Heart right ventricle (tissue), 16 donors: ENCODE measurements around the gene METTL6. TPM values are rescaled to one million over a fixed set of nuclear protein-coding genes. Genes with fewer than 3 reads are reported as not detected.
"Not testable (repeated sequence)": the region's sequence is repeated elsewhere in the genome, so short reads cannot be mapped to it uniquely, and the experiment has no call there.

Source experiments
- ATAC-seq, 8 donors: fragments of 200-7000 bp; cut with Tn5 transposase; one replicate each; pipeline ENCODE4 v1.9.1; 2020; ENCODE audit warnings: mild to moderate bottlenecking in 8 of 8, moderate library complexity in 8 of 8, moderate number of reproducible peaks in 1 of 8
- DNase-seq, 2 donors: peaks; one replicate each; pipeline ENCODE4 v3.0.0-alpha.2; 2020
- H3K27ac ChIP-seq, 10 donors: fragments of 200-600 bp; sonication (generic) in 2 of 10; one replicate each; pipeline versions ENCODE4 v1.5.0 to v1.8.0; 2020 to 2022; ENCODE audit warnings: mild to moderate bottlenecking in 3 of 10
- H3K27me3 ChIP-seq, 7 donors: fragments of 200-600 bp; one replicate each; pipeline ENCODE4 v1.8.0; 2021 to 2022; ENCODE audit warnings: mild to moderate bottlenecking in 2 of 7
- H3K36me3 ChIP-seq, 9 donors: fragments of 200-600 bp; sonication (generic) in 1 of 9; one replicate each; pipeline versions ENCODE4 v1.5.0 to v1.8.0; 2020 to 2022; ENCODE audit warnings: mild to moderate bottlenecking in 2 of 9
- H3K4me1 ChIP-seq, 9 donors: fragments of 200-600 bp; sonication (generic) in 1 of 9; one replicate each; pipeline versions ENCODE4 v1.5.0 to v1.8.0; 2020 to 2022; ENCODE audit warnings: mild to moderate bottlenecking in 4 of 9
- H3K4me3 ChIP-seq, 10 donors: fragments of 200-600 bp; sonication (generic) in 2 of 10; one replicate each; pipeline versions ENCODE4 v1.5.0 to v1.8.0; 2020 to 2022; ENCODE audit warnings: mild to moderate bottlenecking in 7 of 10, moderate library complexity in 2 of 10
- H3K9me3 ChIP-seq, 11 donors: fragments of 200-600 bp in 10 of 11; sonication (generic) in 2 of 11; one replicate each; pipeline versions ENCODE4 v1.5.0 to v1.8.0; 2013 to 2022; ENCODE audit warnings: mild to moderate bottlenecking in 2 of 11, control low read depth in 1 of 11, moderate library complexity in 1 of 11
- CTCF ChIP-seq, 9 donors: fragments of 200-600 bp; sonication (generic) in 2 of 9; IDR thresholded peaks; one replicate each; pipeline versions ENCODE4 v1.5.0 to v1.8.0; 2021 to 2022; ENCODE audit warnings: antibody characterized with exemption in 9 of 9, mild to moderate bottlenecking in 5 of 9, moderate library complexity in 1 of 9
- WGBS, 2 donors: extraction: QIAGEN DNeasy Blood & Tissue Kit; methylation state at CpG; one replicate each; pipeline ENCODE4 v1.1.7; 2013; ENCODE audit warnings: inconsistent platforms in 1 of 2; 5-methylcytosine and 5-hydroxymethylcytosine counted together
- intact Hi-C, 10 donors: fragments of 100-400 bp; cut with DNase I; formaldehyde crosslinking; loops; one replicate each; pipeline versions ENCODE4 v1.11.1 to v1.14.2; 2022
- polyA plus RNA-seq, 2 donors: library from polyadenylated mRNA; stranded (reverse); fragments of 200-250 nt; gene quantifications; one replicate each; pipeline ENCODE4 v1.2.3, GENCODE V29; 2013
- total RNA-seq, 10 donors: library from RNA; stranded (reverse); fragmentation: NEBNext Ultra II Directional in 3 of 10; extraction: Animal tissue kit (Norgen Biotek cat#: 25700) in 3 of 10; gene quantifications; one replicate each; pipeline versions ENCODE4 v1.2.1 to v1.2.4, GENCODE V29; 2021 to 2023
- donor health status: Arrhythmogenic right ventricular cardiomyopathy.
- donor health status: ischemic (EF 13 %, LVEDD 7.1; RV severe dilation, severe dysfunction).
- donor health status: healthy with polysubstance abuse.
- donor health status: DM: no; HTN: yes; CAD: no.
- donor health status: DM: no; HTN: no; CAD: no.
- donor health status: ischemic (EF 25% LVEDD 6.9; RV normal size, moderate dysfunction).
- donor health status: ischemic (EF 25% LVEDD 5.7; RV mildly dilated, moderate dysfunction).
- donor health status: healthy.
- donor health status: DM: yes; HTN: yes; CAD: no.
- donor health status: Ischemic cardiomyopathy.
- donor health status: ischemic (EF 35%, LVEDD 5.7; RV mildly dilated, moderate dysfunction).
- donor health status: nonischemic (EF 11% LVEDD 7.7; RV severe dilation, severe dysfunction).
- donor health status: DM: yes; HTN: yes; CAD: no.
- donor health status: PGD.
- donor health status: ischemic (EF 29% LVEDD 5.4; RV normal size, mild dysfunction).
- donor health status: nonischemic (EF 23%, LVEDD 6.1; RV moderate dilation, normal function).

METTL6 gene
- total and polyA plus RNA-seq, 12 donors = 3.8 to 11.3 (median 9.4) TPM

GRCh38 chr3:15462451-15462850 is 35.1 kb upstream of the METTL6 start:
- intact Hi-C loops = no loop called here
- Histone ChIP-seq H3K4me3 (no peak overlapping the region), H3K27ac (no peak overlapping the region), H3K36me3 (peaks cover 0 to 39% (median 0%) of the 10 kb centered on the region in 9 donors), H3K9me3 (no peaks in the 10 kb centered on the region), H3K27me3 (no peaks in the 10 kb centered on the region), H3K4me1 (no peaks in the 10 kb centered on the region)
- ATAC-seq (no peak), DNase-seq (no peak)
- 89 to 91% methylated on average over 5 of the region's 5 CpGs for WGBS, 2 donors
- TF ChIP-seq CTCF (IDR thresholded peaks at IDR 0.05) = no peak

DNA sequence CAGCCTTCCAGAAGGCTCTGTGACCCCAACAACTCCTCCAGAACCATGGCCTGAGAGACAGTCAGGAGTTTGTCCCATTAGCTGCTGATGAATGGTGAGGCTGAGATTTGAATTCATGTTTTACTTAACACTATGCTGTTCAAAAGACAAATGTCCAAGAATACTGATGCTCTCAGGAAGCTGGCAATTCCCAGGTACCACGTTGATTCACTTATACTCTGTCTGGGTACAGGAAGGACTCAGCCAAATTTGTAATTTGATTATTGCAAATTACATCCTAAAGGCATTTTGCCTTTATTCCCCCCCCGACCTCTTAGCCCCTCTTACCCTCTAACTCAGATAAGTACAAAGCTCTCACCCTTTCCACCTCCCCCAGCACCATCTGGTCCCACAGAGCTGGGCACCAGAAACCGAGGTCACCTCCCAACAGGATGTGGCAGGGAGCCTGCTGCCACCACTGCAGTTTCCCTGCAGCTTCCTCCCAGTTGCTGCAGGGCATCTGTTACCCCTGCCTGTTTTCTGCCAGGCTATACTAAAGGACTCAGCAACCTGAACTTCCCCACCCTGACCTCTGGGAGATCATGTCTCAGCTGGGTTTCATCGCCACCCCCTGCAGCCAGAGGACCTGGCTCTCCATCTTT is 33.7 kb upstream of the METTL6 start:
- H3K27ac ChIP-seq = no peak overlapping the region
- H3K27me3 ChIP-seq = no peaks in the 10 kb centered on the region
- TF ChIP-seq CTCF (IDR thresholded peaks at IDR 0.05) = no peak
- H3K36me3 ChIP-seq = peaks cover 0 to 38% (median 0%) of the 10 kb centered on the region in 9 donors
- no peak overlapping the region for H3K4me3 ChIP-seq
- 66 to 69% methylated on average over 4 of the region's 4 CpGs for WGBS, 2 donors
- H3K9me3 ChIP-seq = no peaks in the 10 kb centered on the region
- no peak for ATAC-seq
- intact Hi-C loops = no loop called here
- DNase-seq = no peak
- H3K4me1 ChIP-seq = no peaks in the 10 kb centered on the region

GRCh38 chr3:15458212-15458780 is 31.0 kb upstream of the METTL6 start:
- Histone ChIP-seq H3K9me3 (no peaks in the 10 kb centered on the region), H3K36me3 (peaks cover 0 to 28% (median 0%) of the 10 kb centered on the region in 9 donors), H3K4me3 (no peak overlapping the region), H3K4me1 (no peaks in the 10 kb centered on the region), H3K27me3 (no peaks in the 10 kb centered on the region), H3K27ac (no peak overlapping the region)
- no peak for TF ChIP-seq CTCF (IDR thresholded peaks at IDR 0.05)
- DNase-seq (no peak), ATAC-seq (no peak)
- WGBS, 2 donors = 89 to 92% methylated on average over 7 of the region's 7 CpGs
- intact Hi-C loops = no loop called here

GRCh38 chr3:15456915-15457314 is 29.6 kb upstream of the METTL6 start:
- H3K27me3 ChIP-seq, DNase-seq, H3K4me1 ChIP-seq, H3K9me3 ChIP-seq, H3K4me3 ChIP-seq, intact Hi-C loops, H3K27ac ChIP-seq, ATAC-seq: not testable (repeated sequence)
- peaks cover 0 to 28% (median 0%) of the 10 kb centered on the region in 9 donors for H3K36me3 ChIP-seq
- 93 to 95% methylated on average over 10 of the region's 10 CpGs for whole genome bisulfite sequencing, 2 donors

- WGBS, 2 donors = 94 to 100% methylated on average over 2 of the region's 2 CpGs
- no peaks in the 10 kb centered on the region for H3K27me3 ChIP-seq
- no peak for DNase-seq
- TF ChIP-seq CTCF (IDR thresholded peaks at IDR 0.05) = no peak
- no peak for ATAC-seq
- H3K4me3 ChIP-seq = no peak overlapping the region
- H3K36me3 ChIP-seq = peaks cover 0 to 32% (median 0%) of the 10 kb centered on the region in 9 donors
- no peaks in the 10 kb centered on the region for H3K4me1 ChIP-seq
- intact Hi-C loops = no loop called here
- H3K9me3 ChIP-seq = no peaks in the 10 kb centered on the region
- no peak overlapping the region for H3K27ac ChIP-seq
Observed at GRCh38 chr3:15456321-15456720, 29.0 kb upstream of the METTL6 start.
